Vagina (tissue), 2 donors: ENCODE data around the gene ERVH48-1.

ENCODE experiments used
- CTCF ChIP-seq, 3 experiments: fragments of 450-650 bp in 2 of 3; fragments of 200-600 bp in 1 of 3; sonication (generic) in 1 of 3; IDR thresholded peaks; one replicate each; pipeline ENCODE4 v1.5.1; 2017 to 2019; ENCODE audit warnings: antibody characterized with exemption in 3 of 3, mild to moderate bottlenecking in 2 of 3, moderate library complexity in 2 of 3
- POLR2AphosphoS5 ChIP-seq, 2 donors: sonication (generic); formaldehyde crosslinking; IDR thresholded peaks; one replicate each; pipeline ENCODE4 v1.9.0; 2017; ENCODE audit warnings: antibody characterized with exemption in 2 of 2, mild to moderate bottlenecking in 2 of 2, low read depth in 1 of 2; ENCODE audit not compliant: insufficient read depth in 1 of 2

DNA sequence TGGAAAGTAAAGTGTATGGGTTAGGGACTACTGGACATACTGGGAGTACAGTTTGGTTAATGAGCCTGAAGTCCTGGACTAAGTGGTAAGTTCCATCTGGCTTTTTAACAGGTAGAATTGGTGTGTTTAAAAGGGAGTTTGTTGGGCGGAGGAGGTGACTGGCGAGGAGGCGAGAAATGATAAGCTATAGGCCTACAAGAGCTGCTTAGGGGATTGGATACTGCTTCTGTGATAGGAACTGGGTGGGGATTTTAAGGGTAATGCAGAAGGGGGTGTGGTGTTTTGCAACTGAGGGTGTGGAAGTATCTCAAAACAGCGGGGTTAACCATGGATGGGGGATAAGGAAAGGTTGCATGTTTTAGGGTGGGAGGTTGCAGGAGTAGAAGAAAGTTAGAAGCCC, 3.5 kb downstream of the ERVH48-1 start:
- TF ChIP-seq CTCF (IDR thresholded peaks at IDR 0.05) (no peak), POLR2AphosphoS5 (IDR thresholded peaks at IDR 0.05; ENCODE audit: insufficient read depth in 1 of 2, low read depth in 1 of 2) (no peak)
